Measurements from ENCODE around the gene TNS2.

TNS2 gene

DNA sequence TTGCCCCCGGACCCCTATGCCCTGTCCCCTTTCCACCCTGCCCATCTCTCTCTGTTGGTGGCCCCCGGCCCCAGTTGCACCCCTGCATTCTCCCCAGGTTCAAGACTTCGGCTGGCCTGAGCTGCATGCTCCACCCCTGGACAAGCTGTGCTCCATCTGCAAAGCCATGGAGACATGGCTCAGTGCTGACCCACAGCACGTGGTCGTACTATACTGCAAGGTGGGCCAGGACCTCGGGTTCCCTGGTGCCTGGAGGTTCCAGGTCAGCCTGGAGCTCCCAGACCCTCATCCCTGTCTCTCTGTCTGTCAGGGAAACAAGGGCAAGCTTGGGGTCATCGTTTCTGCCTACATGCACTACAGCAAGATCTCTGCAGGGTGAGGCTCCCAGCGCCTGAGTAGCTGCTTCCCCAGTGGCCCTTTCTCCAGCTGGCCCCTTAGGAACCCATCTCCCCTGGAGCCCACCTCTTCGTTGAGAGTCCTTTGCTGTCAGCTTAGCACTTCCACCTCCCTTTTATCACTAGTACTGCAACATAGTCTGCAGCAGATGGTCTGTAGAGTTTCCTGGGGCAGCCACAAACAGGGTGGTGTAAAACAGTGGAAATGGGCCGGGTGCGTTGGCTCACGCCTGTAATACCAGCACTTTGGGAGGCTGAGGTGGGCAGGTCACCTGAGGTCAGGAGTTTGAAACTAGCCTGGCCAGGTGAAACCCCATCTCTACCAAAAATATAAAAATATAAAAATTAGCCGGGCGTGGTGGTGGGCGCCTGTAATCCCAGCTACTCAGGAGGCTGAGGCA is 5.8 kb downstream of the TNS2 start:
- DNase-seq (ENCODE audit: insufficient read length, low spot score) (no peak), FAIRE-seq (no peak)

DNA sequence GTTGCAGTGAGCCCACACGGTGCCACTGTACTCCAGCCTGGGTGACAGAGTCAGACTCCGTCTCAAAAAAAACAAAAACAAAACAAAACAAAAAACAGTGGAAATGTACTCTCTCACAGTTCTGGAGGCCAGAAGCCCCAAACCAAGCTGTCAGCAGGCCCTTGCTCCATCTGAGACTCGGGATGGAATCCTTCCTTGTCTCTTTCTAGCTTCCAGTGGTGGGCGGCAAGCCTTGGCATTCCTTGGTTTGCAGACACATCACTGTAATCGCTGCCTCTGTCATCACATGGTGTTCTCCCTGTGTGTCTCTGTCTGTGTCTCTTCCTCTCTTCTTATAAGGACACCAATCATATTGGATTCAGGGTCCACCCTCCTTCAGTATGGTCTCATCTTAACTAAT is 6.4 kb downstream of the TNS2 start:
- FAIRE-seq: no peak
- no peak for DNase-seq (ENCODE audit: insufficient read length, low spot score)

DNA sequence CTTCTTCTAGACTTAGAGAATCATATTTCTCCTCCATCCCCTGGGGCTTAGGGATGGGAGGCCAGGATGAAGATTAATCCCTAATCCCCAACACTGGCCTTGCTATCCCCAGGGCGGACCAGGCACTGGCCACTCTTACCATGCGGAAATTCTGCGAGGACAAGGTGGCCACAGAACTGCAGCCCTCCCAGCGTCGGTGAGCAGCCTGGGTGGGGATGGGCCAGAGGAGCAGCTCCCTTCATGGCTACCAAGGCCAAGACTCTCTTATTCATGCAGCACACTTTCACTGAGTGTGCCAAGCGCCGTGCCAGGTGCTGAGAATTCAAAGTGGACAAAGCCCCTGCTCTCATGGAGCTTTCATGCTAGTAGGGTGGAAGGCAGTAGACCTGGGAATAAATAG is 7.0 kb downstream of the TNS2 start:
- DNase-seq (ENCODE audit: insufficient read length, low spot score) (no peak), FAIRE-seq (no peak)

DNA sequence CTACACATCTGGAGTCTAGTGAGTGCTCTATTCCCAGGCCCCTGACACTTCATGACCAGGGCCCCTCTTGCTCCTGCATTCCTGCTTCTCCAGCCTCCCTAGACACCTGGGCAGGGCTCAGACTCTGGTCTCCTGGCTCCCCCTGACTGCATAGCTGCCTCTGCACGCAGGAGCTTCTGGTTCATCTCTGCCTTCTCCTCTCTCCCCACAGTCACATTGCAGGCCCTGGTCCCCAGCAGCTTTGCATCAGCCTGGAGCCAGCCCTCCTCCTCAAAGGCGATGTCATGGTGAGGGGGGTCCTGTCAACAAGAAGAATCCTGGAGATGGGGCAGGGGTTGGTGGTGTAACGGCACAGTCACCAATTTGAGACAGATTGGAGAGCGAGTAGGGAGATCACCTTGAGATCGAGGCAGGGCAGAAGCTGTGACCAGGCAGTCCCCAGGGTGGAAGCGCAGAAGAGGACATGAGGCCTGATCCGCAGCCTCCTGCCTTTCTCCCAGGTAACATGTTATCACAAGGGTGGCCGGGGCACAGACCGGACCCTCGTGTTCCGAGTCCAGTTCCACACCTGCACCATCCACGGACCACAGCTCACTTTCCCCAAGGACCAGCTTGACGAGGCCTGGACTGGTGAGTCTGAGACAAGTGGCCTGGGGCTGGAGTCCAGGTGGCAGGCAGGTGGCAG is 8.1 kb downstream of the TNS2 start:
- FAIRE-seq (no peak), DNase-seq (ENCODE audit: insufficient read length, low spot score) (no peak)

DNA sequence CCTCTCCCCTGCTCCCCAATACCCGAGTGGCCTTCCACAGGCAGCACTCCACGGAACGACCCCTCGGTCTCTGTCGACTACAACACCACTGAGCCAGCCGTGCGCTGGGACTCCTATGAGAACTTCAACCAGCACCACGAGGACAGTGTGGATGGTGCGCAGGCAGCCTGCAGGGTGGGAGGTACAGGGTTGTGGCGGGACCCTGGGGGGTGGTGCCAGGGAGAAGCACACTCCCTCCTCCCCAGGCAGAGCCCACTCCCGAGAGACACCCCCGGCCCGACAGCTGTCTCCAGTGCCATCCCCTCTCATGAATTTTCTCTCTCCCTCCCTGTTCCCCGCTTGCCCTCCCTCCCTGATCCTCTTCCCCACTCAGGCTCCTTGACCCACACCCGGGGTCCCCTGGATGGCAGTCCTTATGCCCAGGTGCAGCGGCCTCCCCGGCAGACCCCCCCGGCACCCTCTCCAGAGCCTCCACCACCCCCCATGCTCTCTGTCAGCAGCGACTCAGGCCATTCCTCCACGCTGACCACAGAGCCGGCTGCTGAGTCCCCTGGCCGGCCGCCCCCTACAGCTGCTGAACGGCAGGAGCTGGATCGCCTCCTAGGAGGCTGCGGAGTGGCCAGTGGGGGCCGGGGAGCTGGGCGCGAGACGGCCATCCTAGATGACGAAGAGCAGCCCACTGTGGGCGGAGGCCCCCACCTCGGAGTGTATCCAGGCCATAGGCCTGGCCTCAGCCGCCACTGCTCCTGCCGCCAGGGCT is 9.0 kb downstream of the TNS2 start:
- FAIRE-seq (no peak), DNase-seq (ENCODE audit: insufficient read length, low spot score) (no peak)

DNA sequence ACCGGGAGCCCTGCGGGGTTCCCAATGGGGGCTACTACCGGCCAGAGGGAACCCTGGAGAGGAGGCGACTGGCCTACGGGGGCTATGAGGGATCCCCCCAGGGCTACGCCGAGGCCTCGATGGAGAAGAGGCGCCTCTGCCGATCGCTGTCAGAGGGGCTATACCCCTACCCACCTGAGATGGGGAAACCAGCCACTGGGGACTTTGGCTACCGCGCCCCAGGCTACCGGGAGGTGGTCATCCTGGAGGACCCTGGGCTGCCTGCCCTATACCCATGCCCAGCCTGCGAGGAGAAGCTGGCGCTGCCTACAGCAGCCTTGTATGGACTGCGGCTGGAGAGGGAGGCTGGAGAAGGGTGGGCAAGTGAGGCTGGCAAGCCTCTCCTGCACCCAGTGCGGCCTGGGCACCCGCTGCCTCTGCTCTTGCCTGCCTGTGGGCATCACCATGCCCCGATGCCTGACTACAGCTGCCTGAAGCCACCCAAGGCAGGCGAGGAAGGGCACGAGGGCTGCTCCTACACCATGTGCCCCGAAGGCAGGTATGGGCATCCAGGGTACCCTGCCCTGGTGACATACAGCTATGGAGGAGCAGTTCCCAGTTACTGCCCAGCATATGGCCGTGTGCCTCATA is 9.7 kb downstream of the TNS2 start:
- no peak for FAIRE-seq
- DNase-seq (ENCODE audit: insufficient read length, low spot score): no peak

DNA sequence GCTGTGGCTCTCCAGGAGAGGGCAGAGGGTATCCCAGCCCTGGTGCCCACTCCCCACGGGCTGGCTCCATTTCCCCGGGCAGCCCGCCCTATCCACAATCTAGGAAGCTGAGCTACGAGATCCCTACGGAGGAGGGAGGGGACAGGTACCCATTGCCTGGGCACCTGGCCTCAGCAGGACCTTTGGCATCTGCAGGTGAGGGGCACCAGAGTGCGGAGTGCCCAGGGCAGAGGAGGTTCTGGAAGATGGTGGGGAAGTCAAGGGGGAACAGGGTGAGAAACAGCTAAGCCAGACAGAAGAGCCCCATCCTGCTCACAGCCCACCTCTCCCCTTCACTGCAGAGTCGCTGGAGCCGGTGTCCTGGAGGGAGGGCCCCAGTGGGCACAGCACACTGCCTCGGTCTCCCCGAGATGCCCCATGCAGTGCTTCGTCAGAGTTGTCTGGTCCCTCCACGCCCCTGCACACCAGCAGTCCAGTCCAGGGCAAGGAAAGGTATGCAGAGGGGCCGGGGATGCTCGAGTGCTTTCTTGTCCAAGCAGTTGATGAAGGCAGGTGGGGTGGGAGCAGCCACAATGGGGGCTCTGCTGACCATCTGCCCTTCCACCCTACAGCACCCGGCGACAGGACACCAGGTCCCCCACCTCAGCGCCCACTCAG is 10.3 kb downstream of the TNS2 start:
- FAIRE-seq (no peak), DNase-seq (ENCODE audit: insufficient read length, low spot score) (no peak)

DNA sequence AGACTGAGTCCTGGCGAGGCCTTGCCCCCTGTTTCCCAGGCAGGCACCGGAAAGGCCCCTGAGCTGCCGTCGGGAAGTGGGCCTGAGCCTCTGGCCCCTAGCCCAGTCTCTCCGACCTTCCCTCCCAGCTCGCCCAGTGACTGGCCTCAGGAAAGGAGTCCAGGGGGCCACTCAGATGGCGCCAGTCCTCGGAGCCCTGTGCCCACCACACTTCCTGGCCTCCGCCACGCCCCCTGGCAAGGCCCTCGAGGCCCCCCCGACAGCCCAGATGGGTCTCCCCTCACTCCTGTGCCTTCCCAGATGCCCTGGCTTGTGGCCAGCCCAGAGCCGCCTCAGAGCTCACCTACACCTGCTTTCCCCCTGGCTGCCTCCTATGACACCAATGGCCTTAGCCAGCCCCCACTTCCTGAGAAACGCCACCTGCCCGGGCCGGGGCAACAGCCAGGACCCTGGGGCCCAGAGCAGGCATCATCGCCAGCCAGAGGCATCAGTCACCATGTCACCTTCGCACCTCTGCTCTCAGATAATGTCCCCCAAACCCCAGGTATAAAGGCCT is 10.9 kb downstream of the TNS2 start:
- no peak for DNase-seq (ENCODE audit: insufficient read length, low spot score)

DNA sequence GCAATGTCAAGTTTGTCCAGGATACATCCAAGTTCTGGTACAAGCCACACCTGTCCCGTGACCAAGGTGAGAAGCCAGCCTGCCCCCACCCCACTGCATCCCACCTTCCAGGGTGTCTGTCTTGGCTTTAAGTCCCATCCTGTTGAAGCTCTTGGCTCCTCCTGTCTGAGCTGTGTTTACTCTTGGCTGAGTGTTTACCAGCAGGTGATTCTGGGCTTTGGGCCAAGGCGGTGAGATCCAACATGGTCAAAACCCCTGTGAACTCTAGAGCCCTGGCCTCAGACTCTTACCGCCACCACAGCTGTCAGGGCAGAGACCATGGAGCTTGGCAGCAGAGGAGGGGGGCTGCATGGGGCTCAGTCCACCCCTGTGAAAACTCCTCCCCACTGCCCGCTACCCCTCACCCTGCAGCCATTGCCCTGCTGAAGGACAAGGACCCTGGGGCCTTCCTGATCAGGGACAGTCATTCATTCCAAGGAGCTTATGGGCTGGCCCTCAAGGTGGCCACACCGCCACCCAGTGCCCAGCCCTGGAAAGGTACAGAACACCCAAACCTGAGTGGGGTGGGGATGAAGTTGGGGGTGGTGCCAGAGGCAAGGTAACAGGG is 11.6 kb downstream of the TNS2 start:
- DNase-seq (ENCODE audit: insufficient read length, low spot score): no peak

More for the DNA sequence above, 10.9 kb downstream of the TNS2 start:
- FAIRE-seq: no peak

DNA sequence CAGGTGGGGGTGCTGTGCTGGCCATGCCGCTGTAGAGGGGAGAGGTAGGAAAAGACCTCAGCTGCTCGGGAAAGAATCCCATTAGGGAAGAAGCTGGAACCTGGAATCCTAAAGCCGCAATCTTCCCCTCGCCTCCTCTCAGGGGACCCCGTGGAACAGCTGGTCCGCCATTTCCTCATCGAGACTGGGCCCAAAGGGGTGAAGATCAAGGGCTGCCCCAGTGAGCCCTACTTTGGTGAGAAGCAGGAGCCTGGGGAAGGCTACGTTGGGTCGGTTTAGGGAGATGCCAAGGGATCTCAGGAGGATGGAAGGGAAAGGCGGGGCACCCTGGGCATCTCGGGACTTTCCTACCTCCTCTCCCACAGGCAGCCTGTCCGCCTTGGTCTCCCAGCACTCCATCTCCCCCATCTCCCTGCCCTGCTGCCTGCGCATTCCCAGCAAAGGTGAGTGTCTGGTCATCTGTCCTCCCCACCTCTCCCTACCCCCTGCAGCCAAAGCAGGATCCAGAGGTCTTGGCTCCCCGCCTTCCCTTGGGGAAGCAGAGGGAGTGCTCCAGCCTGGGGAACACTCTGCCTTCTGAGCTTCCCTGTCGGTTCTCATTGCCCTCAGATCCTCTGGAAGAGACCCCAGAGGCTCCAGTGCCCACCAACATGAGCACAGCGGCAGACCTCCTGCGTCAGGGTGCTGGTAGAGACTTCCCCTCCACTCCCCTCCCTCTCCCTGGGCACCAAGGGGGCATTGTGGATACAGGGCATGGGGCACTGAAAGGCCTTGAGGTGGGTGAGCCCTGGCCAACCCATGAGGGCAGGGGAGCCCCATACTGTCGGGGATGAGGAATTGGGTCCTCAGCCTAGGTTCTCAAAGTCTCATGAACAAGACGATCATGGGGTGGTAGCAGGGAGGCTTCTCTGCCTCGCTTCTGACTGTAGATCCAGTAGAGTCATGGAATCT is 12.4 kb downstream of the TNS2 start:
- DNase-seq (ENCODE audit: insufficient read length, low spot score): no peak
- no peak for FAIRE-seq

More for the DNA sequence above, 11.6 kb downstream of the TNS2 start:
- no peak for FAIRE-seq

DNA sequence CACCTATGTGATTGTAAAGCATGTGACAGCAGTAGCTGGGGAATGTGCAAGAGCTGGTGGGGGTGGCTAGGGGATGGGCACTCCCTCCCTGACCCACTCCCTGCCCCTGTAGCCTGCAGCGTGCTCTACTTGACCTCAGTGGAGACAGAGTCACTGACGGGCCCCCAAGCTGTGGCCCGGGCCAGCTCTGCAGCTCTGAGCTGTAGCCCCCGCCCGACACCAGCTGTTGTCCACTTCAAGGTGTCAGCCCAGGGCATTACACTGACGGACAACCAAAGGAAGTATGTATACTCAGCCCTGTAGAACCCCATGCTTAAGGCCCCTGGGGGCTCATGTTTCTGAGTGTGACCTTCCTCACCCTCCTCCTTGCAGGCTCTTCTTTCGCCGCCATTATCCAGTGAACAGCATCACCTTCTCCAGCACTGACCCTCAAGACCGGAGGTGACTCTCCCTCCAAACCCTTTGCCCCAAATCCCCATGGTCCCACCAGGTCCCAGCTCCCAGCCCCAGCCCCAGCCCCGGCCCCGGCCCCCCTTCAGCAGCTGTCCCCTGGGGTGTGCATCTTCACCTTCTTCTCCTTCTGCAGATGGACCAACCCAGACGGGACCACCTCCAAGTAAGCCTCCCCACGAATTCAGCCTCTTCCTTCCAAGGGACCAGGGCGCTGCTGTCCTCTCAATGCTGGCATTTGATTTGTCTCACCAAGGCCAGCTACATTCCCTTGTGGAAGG is 13.3 kb downstream of the TNS2 start:
- FAIRE-seq (no peak), DNase-seq (ENCODE audit: insufficient read length, low spot score) (no peak)

DNA sequence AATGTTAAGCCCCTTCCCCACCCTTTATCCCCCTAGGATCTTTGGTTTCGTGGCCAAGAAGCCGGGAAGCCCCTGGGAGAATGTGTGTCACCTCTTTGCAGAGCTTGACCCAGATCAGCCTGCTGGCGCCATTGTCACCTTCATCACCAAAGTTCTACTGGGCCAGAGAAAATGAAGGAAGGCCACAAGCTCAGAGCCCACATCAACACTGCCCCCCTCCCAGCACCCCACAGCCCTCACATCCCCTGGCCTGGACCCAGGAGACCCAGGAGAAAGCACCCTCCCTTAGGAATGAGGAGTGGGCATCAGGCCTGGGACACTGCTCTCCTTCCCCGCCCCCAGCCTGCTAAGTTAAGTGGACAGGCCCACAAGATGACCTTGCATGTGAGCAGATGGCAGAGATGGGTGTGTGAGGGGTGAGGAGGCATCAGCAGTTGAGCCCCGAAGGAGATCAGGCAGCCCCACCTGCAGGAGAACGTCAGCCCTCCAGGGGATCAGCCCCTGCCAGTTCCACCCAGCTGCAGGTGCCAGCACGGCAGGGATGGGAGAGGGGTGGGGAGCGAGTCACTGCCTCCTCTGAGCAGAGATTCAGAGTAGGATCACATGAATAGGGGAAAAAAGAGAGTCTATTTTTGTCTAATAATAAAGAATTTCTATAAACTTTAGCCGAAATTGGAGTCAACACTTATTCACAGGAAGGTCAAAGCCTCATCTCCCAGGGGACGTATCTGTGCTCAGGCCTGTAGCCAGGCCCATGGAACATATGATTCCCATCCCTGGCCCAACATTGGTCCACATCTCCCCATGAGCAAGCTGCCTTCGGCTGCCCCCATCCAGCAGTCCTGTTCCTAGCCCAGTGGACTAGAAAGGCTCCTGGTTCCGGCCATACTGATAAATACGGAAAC is 14.1 kb downstream of the TNS2 start:
- DNase-seq (ENCODE audit: insufficient read length, low spot score) (no peak), FAIRE-seq (no peak)

DNA sequence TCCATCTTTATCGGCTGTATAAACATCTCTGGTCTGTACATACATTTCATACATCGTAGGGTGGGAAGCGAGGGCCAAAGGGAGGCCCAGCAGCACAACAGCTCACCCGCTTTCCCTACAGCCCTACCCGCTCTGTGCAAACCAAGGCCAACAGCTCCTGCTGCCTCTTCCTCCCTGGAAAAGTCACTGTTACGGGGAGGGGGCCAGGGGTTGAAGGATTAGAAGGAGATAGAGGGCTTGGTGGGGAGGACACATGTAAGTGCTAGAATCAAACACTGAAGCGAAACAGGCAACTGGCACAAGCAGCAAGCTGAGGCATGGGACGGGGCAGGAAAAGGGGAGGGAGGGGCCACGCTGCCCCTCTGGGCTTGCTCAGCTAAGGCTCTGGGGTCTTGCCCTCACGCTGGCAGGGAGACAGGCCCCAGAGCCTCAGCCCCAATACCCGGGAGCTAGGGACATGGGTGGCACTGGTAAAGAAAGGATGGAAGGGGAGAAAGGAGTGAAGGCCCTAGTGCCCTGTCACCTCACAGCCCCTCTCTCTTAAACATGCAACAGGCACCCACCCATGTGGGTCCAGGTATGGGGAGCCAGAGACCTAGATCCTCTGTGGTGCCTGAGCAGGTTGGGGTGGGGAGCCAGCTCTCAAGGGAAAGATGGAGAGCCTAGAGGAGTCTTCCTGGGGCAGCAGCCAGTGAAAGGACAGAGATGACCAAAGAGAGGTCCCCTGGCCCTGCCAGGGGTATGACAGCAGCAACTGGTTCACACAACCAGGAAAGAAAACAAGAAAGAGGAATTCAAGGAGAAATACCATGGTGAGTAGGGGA is 15.0 kb downstream of the TNS2 start:
- DNase-seq (ENCODE audit: insufficient read length, low spot score) (no peak), FAIRE-seq (no peak)

DNA sequence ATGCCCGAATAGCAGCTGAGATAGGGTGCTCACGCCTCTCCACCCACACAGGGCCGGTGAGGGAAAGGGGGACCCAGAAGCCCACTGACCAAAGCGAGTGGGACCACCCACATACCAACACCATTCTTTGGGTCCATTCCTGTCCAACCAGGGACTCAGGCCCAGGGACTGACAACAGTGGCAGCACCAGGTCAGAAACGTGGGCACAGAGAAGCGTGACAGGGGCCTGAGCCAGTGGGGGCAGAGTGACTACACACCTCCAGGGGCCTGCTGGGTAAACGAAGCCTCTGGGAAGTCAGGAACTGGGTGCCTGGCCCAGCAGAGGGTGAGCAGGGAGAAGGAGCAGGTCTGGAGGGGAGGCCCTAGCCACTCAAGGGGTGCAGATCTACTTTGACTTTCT is 15.6 kb downstream of the TNS2 start:
- FAIRE-seq: no peak
- no peak for DNase-seq (ENCODE audit: insufficient read length, low spot score)

DNA sequence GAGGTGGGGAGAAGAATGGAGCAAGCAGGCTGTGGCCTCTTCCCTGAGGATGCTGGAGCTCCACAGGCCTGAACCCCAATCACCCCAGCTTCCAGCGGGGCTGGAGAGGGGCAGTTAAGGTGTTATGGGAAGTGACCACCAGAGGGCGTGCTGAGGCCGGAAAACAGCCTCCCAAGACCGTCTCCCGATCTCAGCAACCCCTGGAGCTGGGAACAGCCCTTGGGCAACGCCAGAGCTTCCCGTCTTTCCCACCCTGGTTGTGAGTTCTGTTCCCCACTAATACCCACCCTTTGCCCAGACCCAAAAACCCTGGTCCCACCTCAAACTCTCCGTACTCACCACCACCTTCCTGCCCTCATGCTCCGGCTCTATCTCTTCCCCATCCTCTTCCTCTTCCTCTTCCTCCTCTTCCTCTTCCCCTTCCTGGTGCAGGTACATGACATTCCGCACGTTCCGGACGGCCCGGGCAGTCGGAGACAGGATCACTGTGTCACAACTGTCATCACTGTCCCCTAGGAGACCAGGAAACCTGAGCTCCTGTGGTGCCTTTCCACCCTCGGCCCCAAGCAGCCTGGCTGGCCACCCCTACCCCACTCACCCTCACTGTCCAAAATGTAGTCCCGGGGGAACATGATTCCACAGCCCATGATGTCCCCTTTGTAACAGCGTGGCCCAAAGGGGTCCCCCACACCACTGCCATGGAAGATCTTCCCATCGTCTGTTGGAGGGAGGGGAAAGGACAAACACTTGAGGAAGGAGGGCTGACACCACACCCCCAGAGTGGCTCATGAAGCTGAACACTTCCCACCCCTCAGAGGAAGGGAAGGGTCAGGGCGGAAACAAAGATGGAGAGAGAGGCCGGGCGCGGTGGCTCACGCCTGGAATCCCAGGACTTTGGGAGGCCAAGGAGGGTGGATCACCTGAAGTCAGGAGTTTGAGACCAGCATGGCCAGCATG is 16.4 kb downstream of the TNS2 start:
- DNase-seq (ENCODE audit: insufficient read length, low spot score) (peak; percentile 87), FAIRE-seq (peak; percentile 83)
